ENCODE measurements around the gene HTR5A. TPM values are rescaled to one million over a fixed set of nuclear protein-coding genes. Genes with fewer than 3 reads are reported as not detected.

The HTR5A gene
- total and polyA plus RNA-seq, 2 experiments from 2014 or later = not detected

DNA sequence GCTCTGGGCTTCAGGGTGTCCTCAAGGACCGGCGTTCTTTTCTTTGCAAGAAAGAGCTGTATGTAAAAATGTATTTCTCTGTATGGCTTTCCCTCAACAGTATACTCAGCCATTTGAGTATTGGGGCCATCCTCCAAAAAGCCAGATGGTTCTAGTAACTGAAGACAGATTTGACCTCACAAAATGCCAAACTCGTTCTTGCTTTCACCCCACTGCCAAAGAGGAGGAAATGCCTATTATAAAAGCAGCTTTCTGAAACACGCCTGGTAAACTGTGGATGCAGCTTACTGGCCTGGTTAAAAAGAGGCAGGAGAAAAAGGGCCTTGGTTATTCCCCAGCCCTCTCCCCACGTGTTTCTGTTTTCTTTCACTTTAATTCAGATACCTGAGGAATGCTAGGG is 7.7 kb upstream of the HTR5A start (continued):
- TF ChIP-seq, protein P1, sequence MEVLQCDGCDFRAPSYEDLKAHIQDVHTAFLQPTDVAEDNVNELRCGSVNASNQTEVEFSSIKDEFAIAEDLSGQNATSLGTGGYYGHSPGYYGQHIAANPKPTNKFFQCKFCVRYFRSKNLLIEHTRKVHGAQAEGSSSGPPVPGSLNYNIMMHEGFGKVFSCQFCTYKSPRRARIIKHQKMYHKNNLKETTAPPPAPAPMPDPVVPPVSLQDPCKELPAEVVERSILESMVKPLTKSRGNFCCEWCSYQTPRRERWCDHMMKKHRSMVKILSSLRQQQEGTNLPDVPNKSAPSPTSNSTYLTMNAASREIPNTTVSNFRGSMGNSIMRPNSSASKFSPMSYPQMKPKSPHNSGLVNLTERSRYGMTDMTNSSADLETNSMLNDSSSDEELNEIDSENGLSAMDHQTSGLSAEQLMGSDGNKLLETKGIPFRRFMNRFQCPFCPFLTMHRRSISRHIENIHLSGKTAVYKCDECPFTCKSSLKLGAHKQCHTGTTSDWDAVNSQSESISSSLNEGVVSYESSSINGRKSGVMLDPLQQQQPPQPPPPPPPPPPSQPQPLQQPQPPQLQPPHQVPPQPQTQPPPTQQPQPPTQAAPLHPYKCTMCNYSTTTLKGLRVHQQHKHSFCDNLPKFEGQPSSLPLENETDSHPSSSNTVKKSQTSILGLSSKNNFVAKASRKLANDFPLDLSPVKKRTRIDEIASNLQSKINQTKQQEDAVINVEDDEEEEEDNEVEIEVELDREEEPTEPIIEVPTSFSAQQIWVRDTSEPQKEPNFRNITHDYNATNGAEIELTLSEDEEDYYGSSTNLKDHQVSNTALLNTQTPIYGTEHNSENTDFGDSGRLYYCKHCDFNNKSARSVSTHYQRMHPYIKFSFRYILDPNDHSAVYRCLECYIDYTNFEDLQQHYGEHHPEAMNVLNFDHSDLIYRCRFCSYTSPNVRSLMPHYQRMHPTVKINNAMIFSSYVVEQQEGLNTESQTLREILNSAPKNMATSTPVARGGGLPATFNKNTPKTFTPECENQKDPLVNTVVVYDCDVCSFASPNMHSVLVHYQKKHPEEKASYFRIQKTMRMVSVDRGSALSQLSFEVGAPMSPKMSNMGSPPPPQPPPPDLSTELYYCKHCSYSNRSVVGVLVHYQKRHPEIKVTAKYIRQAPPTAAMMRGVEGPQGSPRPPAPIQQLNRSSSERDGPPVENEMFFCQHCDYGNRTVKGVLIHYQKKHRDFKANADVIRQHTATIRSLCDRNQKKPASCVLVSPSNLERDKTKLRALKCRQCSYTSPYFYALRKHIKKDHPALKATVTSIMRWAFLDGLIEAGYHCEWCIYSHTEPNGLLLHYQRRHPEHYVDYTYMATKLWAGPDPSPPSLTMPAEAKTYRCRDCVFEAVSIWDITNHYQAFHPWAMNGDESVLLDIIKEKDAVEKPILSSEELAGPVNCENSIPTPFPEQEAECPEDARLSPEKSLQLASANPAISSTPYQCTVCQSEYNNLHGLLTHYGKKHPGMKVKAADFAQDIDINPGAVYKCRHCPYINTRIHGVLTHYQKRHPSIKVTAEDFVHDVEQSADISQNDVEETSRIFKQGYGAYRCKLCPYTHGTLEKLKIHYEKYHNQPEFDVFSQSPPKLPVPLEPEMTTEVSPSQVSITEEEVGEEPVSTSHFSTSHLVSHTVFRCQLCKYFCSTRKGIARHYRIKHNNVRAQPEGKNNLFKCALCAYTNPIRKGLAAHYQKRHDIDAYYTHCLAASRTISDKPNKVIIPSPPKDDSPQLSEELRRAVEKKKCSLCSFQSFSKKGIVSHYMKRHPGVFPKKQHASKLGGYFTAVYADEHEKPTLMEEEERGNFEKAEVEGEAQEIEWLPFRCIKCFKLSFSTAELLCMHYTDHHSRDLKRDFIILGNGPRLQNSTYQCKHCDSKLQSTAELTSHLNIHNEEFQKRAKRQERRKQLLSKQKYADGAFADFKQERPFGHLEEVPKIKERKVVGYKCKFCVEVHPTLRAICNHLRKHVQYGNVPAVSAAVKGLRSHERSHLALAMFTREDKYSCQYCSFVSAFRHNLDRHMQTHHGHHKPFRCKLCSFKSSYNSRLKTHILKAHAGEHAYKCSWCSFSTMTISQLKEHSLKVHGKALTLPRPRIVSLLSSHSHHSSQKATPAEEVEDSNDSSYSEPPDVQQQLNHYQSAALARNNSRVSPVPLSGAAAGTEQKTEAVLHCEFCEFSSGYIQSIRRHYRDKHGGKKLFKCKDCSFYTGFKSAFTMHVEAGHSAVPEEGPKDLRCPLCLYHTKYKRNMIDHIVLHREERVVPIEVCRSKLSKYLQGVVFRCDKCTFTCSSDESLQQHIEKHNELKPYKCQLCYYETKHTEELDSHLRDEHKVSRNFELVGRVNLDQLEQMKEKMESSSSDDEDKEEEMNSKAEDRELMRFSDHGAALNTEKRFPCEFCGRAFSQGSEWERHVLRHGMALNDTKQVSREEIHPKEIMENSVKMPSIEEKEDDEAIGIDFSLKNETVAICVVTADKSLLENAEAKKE (CRISPR knock-in tag; IDR thresholded peaks at IDR 0.05) = no peak
- no peak for TF ChIP-seq EZH2 (IDR thresholded peaks at IDR 0.05; ENCODE audit: low read depth, unreplicated experiment)
- TF ChIP-seq ZNF114 (CRISPR knock-in tag; IDR thresholded peaks at IDR 0.05) = no peak
- no peak for TF ChIP-seq ZNF331 (CRISPR knock-in tag; IDR thresholded peaks at IDR 0.05; ENCODE audit: low read depth)
- TF ChIP-seq NANOG (IDR thresholded peaks at IDR 0.05; ENCODE audit: borderline replicate concordance) = no peak
- TF ChIP-seq POLR2AphosphoS5 (IDR thresholded peaks at IDR 0.05; ENCODE audit: low read depth) = no peak
- no peak for TF ChIP-seq CREB1 (CRISPR knock-in tag; IDR thresholded peaks at IDR 0.05; ENCODE audit: low read depth)
- TF ChIP-seq EZH2phosphoT487 (IDR thresholded peaks at IDR 0.05; ENCODE audit: unreplicated experiment) = no peak

DNA sequence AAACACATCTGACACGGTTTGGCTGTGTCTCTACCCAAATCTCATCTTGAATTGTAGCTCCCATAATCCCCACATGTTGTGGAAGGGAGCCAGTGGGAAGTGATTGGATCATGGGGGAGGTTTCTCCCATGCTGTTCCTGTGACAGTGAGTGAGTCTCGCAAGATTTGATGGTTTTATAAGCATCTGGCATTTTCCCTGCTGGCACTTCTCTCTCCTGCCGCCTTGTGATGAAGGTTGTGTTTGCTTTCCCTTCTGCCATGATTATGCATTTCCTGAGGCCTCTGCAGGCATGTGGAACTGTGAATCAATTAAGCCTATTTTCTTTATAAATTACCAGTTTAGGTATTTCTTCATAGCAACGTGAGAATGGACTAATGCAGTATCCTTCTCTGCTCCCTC is 5.9 kb upstream of the HTR5A start:
- no peaks in the 10 kb centered on the region for H3K36me3 Mint-ChIP-seq (ENCODE audit: low read depth)
- no peak overlapping the region for H3K4me3 Mint-ChIP-seq
- no peak overlapping the region for H3K4me3 ChIP-seq
- no peak overlapping the region for H3K27ac ChIP-seq (ENCODE audit: low read depth)
- DNase-seq (ENCODE audit: low spot score) (no peak), ATAC-seq (no peak)
- H2AFZ ChIP-seq = no peak overlapping the region
- no peaks in the 10 kb centered on the region for H3F3A ChIP-seq (replicated peaks; ENCODE audit: low read depth)
- H3K27me3 Mint-ChIP-seq (ENCODE audit: insufficient read depth, low read depth, poor library complexity) = no peaks in the 10 kb centered on the region
- H3K4me2 ChIP-seq = no peak overlapping the region
- no peaks in the 10 kb centered on the region for H3K79me2 ChIP-seq (replicated peaks; ENCODE audit: insufficient read depth)
- no peaks in the 10 kb centered on the region for H3K27me3 ChIP-seq (ENCODE audit: insufficient read depth)
- no peaks in the 10 kb centered on the region for H3K4me1 ChIP-seq (ENCODE audit: insufficient read depth)
- no peaks in the 10 kb centered on the region for H3K9me2 ChIP-seq (ENCODE audit: insufficient read depth)
- no peaks in the 10 kb centered on the region; the same call in 2 of the 3 replicates for H3K9me3 Mint-ChIP-seq
- no peak overlapping the region for H3K27ac Mint-ChIP-seq
- H4K20me1 ChIP-seq (replicated peaks; ENCODE audit: insufficient read depth) = no peaks in the 10 kb centered on the region; the same call in 1 of the 2 replicates
- peaks cover 7% of the 10 kb centered on the region; the same call in 2 of the 3 replicates for H3K4me1 Mint-ChIP-seq
- no peaks in the 10 kb centered on the region for H3K36me3 ChIP-seq (ENCODE audit: insufficient read depth)
- TF ChIP-seq ZNF114 (CRISPR knock-in tag; IDR thresholded peaks at IDR 0.05) (no peak), POLR2AphosphoS5 (IDR thresholded peaks at IDR 0.05; ENCODE audit: low read depth) (no peak), STAT1 (IDR thresholded peaks at IDR 0.05; ENCODE audit: unreplicated experiment) (no peak), ZNF331 (CRISPR knock-in tag; IDR thresholded peaks at IDR 0.05; ENCODE audit: low read depth) (no peak), CREB1 (CRISPR knock-in tag; IDR thresholded peaks at IDR 0.05; ENCODE audit: low read depth) (no peak), NANOG (IDR thresholded peaks at IDR 0.05; ENCODE audit: borderline replicate concordance) (no peak), JUNB (IDR thresholded peaks at IDR 0.05; ENCODE audit: unreplicated experiment) (no peak), EZH2 (IDR thresholded peaks at IDR 0.05; ENCODE audit: low read depth, unreplicated experiment) (no peak), EZH2phosphoT487 (IDR thresholded peaks at IDR 0.05; ENCODE audit: unreplicated experiment) (no peak)
- TF ChIP-seq, protein P2, sequence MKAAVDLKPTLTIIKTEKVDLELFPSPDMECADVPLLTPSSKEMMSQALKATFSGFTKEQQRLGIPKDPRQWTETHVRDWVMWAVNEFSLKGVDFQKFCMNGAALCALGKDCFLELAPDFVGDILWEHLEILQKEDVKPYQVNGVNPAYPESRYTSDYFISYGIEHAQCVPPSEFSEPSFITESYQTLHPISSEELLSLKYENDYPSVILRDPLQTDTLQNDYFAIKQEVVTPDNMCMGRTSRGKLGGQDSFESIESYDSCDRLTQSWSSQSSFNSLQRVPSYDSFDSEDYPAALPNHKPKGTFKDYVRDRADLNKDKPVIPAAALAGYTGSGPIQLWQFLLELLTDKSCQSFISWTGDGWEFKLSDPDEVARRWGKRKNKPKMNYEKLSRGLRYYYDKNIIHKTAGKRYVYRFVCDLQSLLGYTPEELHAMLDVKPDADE (IDR thresholded peaks at IDR 0.05) = no peak
- TF ChIP-seq, protein P3, sequence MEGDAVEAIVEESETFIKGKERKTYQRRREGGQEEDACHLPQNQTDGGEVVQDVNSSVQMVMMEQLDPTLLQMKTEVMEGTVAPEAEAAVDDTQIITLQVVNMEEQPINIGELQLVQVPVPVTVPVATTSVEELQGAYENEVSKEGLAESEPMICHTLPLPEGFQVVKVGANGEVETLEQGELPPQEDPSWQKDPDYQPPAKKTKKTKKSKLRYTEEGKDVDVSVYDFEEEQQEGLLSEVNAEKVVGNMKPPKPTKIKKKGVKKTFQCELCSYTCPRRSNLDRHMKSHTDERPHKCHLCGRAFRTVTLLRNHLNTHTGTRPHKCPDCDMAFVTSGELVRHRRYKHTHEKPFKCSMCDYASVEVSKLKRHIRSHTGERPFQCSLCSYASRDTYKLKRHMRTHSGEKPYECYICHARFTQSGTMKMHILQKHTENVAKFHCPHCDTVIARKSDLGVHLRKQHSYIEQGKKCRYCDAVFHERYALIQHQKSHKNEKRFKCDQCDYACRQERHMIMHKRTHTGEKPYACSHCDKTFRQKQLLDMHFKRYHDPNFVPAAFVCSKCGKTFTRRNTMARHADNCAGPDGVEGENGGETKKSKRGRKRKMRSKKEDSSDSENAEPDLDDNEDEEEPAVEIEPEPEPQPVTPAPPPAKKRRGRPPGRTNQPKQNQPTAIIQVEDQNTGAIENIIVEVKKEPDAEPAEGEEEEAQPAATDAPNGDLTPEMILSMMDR (conservative IDR thresholded peaks at IDR 0.05; ENCODE audit: low read depth in 2 of 2) = no peak

Measured in GM23338 (cell line).